ENCODE data around the gene UNC13D.
"Not testable (repeated sequence)": the region's sequence is repeated elsewhere in the genome, so short reads cannot be mapped to it uniquely, and the experiment has no call there.

UNC13D gene

DNA sequence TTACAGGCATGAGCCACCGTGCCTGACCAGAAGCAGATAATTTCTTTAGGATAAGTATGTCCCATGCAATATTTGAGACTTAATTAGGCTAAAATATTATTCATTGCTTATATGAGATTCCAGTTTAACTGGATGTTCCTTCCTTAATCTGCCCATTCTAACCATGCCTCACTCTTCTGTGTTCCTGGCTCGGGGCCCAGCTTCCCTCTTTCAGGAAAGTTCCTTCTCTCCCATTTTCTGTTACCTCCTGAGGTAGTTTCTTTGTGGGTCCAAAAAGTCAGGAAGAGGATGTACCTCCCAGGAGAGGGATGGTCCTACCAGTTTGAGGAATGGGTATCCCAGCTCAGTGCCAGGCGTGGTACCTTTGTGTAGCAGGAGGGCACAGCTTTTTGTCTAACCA lies 36.3 kb downstream of the UNC13D start:
- in situ Hi-C loops (cut with MboI; ENCODE audit: low sequenced_read_pairs), result no loop called here

DNA sequence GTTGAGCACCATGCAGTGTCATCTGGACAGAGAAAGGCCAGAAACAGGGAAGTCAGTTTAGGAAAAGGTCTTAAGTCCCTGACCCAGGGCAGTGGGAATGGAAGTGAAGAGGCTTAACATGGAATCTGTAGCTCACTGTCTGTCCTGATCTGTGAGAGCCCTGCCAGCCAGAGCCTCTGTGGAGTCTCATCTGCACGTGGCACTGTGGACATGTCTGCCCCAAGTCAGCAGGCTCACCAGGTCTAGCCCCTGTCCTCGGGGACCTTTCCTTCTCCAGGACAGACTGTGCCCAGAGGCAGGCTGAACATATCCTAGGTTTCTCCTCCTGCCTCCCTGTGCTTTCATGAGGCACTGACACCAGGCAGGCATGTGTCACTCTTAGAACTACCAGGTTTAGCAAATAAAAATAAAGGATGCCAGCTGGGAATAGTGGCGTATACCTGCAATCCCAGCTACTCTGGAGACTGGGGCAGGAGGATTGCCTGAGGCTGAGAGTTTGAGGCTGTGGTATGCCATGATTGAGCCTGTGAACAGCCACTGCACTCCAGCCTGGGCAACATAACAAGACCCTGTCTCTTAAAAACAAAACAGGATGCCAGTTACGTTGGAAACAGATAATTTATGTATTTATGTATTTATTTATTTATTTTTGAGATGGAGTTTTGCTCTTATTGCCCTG lies 37.2 kb downstream of the UNC13D start:
- in situ Hi-C loops (cut with MboI; ENCODE audit: low sequenced_read_pairs), result no loop called here

DNA sequence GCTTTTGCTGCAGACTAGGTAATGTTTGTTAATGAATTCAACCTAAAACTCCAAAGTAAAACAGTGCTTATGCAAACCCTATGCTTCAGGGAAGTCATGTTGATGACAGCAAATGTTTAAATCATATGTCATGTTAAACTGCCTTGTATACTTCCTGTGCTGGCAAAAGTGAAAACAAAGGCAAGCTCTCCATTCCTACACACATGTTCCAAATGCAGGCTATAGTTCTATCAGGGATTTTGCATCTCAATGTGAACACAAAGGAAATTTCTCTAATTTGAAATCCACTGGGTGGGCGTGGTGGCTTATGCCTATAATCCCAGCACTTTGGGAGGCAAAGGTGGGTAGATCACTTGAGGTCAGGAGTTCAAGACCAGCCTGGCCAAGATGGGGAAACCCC lies 40.3 kb downstream of the UNC13D start:
- in situ Hi-C loops (cut with MboI; ENCODE audit: low sequenced_read_pairs), result no loop called here

DNA sequence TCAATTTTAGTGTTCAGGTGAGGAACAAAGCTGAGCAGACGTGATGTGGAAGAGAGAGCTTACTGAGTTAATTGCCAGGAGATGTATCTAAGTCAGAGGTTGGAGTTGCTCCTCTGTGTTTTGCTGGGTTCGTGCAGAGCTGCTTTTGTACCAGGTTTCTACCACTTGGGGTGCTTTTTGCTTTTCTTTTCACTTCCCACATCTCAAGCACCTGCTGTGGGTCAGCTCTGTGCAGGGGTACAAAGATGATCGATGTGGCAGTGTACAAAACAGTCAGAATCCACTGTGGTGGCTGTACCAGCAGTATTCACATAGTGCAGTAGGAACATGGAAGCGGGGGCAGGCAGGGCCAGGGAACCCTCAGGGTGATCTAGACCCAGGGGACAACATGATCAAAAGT lies 44.8 kb downstream of the UNC13D start:
- in situ Hi-C loops (cut with MboI; ENCODE audit: low sequenced_read_pairs), result no loop called here

DNA sequence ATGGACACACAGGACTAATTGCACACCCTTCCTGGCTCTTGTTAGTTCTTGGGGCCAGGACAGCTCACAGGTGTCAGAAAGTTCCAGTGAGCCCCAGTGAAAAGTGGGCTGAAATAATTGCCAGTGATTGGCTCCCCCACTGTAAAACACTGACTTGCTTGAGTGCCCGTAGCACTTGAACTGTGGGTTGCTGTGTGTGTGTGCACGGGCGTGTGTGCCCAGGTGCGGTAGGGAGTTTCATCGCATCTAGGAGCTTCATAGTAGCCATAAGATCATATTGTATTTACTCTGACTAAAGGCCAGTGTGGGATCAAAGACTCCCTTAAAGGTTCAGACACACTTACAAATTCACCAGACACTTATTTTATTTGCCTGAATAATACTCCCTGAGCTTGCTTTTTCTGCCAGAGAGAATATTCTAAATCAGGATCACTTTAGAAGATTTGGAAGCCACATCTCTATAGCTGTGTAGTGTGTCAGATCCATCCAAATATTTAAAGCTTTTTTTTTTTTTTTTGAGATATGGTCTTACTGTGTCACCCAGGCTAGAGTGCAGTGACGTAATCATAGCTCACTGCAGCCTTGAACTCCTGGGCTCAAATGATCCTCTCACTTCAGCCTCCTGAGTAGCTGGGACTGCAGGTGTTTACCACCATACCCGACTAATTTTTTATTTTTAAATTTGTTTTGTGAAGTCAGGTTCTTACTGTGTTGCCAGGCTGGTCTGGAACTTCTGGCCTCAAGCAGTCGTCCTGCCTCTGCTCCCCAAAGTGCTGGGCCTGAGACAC lies 48.2 kb downstream of the UNC13D start:
- in situ Hi-C loops (cut with MboI; ENCODE audit: low sequenced_read_pairs), result no loop called here

- in situ Hi-C loops (cut with MboI; ENCODE audit: low sequenced_read_pairs), result no loop called here
Observed at GRCh38 chr17:75793460-75793859, 50.7 kb downstream of the UNC13D start.

- in situ Hi-C loops (cut with MboI; ENCODE audit: low sequenced_read_pairs), result no loop called here
Observed at GRCh38 chr17:75791254-75791653, 53.0 kb downstream of the UNC13D start.

- in situ Hi-C loops (cut with MboI; ENCODE audit: low sequenced_read_pairs), result no loop called here
Observed at GRCh38 chr17:75785016-75785890, 59.0 kb downstream of the UNC13D start.

GRCh38 chr17:75784473-75785015 lies 59.7 kb downstream of the UNC13D start, which contains the start of gene UNK:
UNK (plus strand) TSS chr17:75784806; CDS start chr17:75784881, 75 bp downstream.
- in situ Hi-C loops (cut with MboI; ENCODE audit: low sequenced_read_pairs), result no loop called here

- in situ Hi-C loops (cut with MboI; ENCODE audit: low sequenced_read_pairs), result no loop called here
Observed at GRCh38 chr17:75783803-75784472, 60.3 kb downstream of the UNC13D start.

DNA sequence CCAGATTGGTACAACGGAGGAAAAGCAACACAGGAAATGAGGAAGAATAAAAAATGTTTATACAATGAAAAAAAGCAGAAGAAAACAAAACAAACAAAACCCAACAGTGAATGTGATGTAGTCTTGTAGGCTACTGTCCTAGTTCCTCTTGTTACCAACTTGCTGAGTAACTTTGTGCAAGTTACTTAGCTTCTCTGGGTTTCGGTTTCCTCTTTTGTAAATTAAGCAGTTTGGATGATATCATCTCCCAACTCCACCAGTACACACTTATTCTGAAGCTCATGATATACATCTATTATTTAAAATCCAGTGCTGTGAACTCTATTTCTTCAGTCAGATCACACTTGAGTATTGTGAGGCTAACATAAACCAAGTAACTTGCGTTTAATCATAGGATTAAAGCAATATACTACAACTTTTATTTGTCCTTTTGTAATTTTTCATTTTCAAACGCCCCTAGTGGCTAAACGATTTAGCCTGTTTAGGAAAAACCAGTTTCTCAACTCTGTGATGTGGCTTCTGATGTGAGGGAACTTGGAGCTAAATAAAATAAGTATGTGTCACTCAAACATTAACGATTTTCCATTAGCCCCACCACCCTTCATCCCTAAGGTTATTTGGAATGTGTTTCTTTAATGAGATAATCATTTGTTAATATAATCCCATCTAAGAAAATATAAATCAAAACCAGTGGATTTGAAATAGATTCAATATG lies 61.0 kb downstream of the UNC13D start:
- in situ Hi-C loops (cut with MboI; ENCODE audit: low sequenced_read_pairs), result no loop called here

- in situ Hi-C loops (cut with MboI; ENCODE audit: low sequenced_read_pairs), result no loop called here
Observed at GRCh38 chr17:75779987-75780889, 64.0 kb downstream of the UNC13D start.

- in situ Hi-C loops (cut with MboI; ENCODE audit: low sequenced_read_pairs), result no loop called here
Observed at GRCh38 chr17:75779250-75779986, 64.8 kb downstream of the UNC13D start.

DNA sequence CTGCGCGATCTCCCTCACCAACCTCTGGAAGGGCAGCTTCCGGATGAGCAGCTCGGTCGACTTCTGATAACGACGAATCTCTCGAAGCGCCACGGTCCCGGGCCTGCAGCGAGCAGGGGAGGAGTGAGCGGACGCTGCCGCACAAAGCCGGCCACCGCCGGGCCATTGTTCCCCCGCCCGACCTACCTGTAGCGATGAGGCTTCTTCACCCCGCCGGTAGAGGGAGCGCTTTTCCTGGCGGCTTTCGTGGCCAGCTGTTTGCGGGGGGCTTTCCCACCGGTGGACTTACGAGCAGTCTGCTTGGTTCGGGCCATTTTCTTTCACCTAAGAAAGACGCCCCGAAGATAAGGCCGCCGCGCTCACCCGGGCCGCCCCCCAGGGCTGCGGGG lies 65.3 kb downstream of the UNC13D start:
- in situ Hi-C loops (cut with MboI; ENCODE audit: low sequenced_read_pairs), result no loop called here

DNA sequence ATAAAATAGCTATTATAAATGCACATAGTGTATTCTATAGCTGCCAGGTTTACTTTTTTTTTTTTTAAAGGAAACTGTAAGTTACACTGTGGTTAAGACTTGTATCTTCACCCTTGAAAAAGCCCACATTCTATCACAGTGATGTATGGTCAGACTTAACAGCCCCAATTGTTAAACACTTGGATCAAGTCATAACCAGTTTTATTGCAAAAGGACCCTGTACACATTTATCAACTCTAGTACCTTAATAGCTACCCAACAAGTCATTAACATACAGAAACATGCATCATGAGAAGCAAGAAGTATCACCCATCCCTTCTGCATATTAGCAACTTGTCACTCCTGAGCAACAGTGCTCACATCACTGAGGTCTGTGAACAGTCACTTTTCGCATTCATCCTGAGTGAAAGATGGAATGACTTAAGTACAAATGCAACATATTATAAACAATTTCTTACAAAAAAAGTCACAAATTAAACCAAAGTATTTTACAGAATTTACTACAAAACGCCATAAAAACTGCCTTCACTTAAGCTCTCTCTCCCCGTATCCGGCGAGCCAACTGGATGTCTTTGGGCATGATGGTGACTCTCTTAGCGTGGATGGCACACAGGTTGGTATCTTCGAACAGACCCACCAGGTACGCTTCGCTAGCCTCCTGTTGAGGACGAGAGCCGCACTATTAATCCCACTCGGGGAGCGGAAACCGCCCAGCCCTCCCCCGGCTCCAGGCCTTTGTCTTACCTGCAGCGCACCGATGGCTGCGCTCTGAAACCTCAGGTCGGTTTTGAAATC lies 65.9 kb downstream of the UNC13D start:
- in situ Hi-C loops (cut with MboI; ENCODE audit: low sequenced_read_pairs), result not testable (repeated sequence)

- in situ Hi-C loops (cut with MboI; ENCODE audit: low sequenced_read_pairs), result no loop called here
Observed at GRCh38 chr17:75777296-75777922, 66.8 kb downstream of the UNC13D start.

Measured in hTERT RPE-1 (cell line).